HEK293 (cell line): ENCODE results near the gene CTIF.

Experiments
- CTCF ChIP-seq: fragments of 450-650 bp; formaldehyde crosslinking; IDR thresholded peaks from 2 replicates; pipeline ENCODE4 v1.5.1; 2016; ENCODE audit warnings: missing biosample characterization, missing genetic modification characterization
- PRDM6 ChIP-seq: fragments of 450-650 bp; formaldehyde crosslinking; IDR thresholded peaks from 2 replicates; pipeline ENCODE4 v1.5.1; 2017; ENCODE audit warnings: missing biosample characterization, missing genetic modification characterization
- SP2 ChIP-seq: fragments of 450-650 bp; formaldehyde crosslinking; IDR thresholded peaks from 2 replicates; pipeline ENCODE4 v1.5.1; 2016; ENCODE audit warnings: missing biosample characterization, missing genetic modification characterization
- ZFP41 ChIP-seq: fragments of 450-650 bp; formaldehyde crosslinking; IDR thresholded peaks from 2 replicates; pipeline ENCODE4 v1.5.1; 2016; ENCODE audit warnings: missing biosample characterization, missing genetic modification characterization, borderline replicate concordance
- ZNF169 ChIP-seq: fragments of 450-650 bp; formaldehyde crosslinking; IDR thresholded peaks from 2 replicates; pipeline ENCODE4 v1.5.1; 2016; ENCODE audit warnings: missing biosample characterization, missing genetic modification characterization
- ZNF24 ChIP-seq: fragments of 450-650 bp; formaldehyde crosslinking; IDR thresholded peaks from 2 replicates; pipeline ENCODE4 v1.5.1; 2016; ENCODE audit warnings: missing biosample characterization, missing genetic modification characterization
- ZNF488 ChIP-seq: fragments of 450-650 bp; formaldehyde crosslinking; IDR thresholded peaks from 2 replicates; pipeline ENCODE4 v1.5.1; 2016; ENCODE audit warnings: missing biosample characterization, missing genetic modification characterization
- ZNF549 ChIP-seq: fragments of 450-650 bp; IDR thresholded peaks from 2 replicates; pipeline ENCODE4 v1.5.1; 2018; ENCODE audit warnings: missing biosample characterization, missing genetic modification characterization, mild to moderate bottlenecking, inconsistent platforms, moderate library complexity

GRCh38 chr18:48797841-48798255 is 259.0 kb downstream of the CTIF start:
- TF ChIP-seq CTCF (tag by site-specific recombination) (no peak), ZNF549 (tag by site-specific recombination) (no peak), ZNF169 (tag by site-specific recombination) (no peak), ZNF488 (no peak), PRDM6 (tag by site-specific recombination) (no peak), ZNF24 (tag by site-specific recombination) (no peak), ZFP41 (tag by site-specific recombination) (no peak), SP2 (tag by site-specific recombination) (no peak)
